ENCODE results near the gene CDH12.

DNA sequence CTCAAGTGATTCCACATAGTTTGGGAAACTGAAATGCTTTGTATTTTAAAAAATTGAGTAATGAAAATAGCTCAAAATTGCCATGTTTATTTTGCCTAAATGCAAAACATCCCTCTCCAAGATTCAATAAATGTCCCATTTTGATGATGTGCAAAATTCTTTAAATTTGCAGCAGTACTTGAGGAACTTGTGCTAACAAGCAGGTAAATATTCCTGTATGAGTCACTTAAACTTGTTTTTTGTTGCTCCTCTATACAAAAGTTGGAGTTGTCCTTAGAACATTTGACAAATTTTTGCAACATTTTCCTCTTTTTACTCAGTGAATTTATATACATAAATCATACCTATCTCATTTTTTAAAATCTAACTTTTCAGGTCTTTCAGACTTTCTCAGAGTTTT is 280.2 kb downstream of the CDH12 start:
- TF ChIP-seq, protein P1, sequence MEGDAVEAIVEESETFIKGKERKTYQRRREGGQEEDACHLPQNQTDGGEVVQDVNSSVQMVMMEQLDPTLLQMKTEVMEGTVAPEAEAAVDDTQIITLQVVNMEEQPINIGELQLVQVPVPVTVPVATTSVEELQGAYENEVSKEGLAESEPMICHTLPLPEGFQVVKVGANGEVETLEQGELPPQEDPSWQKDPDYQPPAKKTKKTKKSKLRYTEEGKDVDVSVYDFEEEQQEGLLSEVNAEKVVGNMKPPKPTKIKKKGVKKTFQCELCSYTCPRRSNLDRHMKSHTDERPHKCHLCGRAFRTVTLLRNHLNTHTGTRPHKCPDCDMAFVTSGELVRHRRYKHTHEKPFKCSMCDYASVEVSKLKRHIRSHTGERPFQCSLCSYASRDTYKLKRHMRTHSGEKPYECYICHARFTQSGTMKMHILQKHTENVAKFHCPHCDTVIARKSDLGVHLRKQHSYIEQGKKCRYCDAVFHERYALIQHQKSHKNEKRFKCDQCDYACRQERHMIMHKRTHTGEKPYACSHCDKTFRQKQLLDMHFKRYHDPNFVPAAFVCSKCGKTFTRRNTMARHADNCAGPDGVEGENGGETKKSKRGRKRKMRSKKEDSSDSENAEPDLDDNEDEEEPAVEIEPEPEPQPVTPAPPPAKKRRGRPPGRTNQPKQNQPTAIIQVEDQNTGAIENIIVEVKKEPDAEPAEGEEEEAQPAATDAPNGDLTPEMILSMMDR (IDR thresholded peaks at IDR 0.05), result no peak
- TF ChIP-seq POLR2A (IDR thresholded peaks at IDR 0.05; ENCODE audit: low read length) (no peak), CHD2 (IDR thresholded peaks at IDR 0.05; ENCODE audit: low read length, partially characterized antibody) (no peak), USF2 (IDR thresholded peaks at IDR 0.05) (no peak), ESRRA (IDR thresholded peaks at IDR 0.05; ENCODE audit: borderline replicate concordance, low read length) (no peak), RNF2 (IDR thresholded peaks at IDR 0.05; ENCODE audit: borderline replicate concordance, low read depth) (no peak), HMGXB4 (CRISPR knock-in tag; IDR thresholded peaks at IDR 0.05; ENCODE audit: borderline replicate concordance) (no peak)
